ENCODE results near the gene RCN1. TPM values are rescaled to one million over a fixed set of nuclear protein-coding genes. Genes with fewer than 3 reads are reported as not detected.

Gene RCN1
- total and polyA plus RNA-seq, 2 experiments from 2014 or later = 107 to 140 TPM

DNA sequence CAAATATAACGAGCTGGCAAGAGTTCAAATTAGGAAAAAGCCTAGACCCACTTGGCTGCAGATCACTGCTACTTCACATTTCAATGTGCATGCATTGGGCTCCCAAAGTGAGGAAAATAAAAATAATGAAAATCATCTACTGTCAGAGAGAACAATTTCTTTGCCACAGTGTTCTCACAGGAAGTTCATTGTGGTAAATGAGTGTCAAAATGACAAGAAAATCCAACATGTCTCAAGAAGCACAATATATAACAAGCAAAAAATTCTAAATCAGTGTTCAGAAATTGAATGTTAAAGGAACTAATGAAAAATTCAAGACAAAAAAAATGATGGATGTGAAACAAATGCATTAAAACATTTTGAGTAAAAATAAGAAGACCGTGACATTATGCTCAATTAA is 31.3 kb downstream of the RCN1 start:
- TF ChIP-seq STAT1 (IDR thresholded peaks at IDR 0.05; ENCODE audit: unreplicated experiment) (no peak), CTCF (conservative IDR thresholded peaks at IDR 0.05; ENCODE audit: low read depth in 2 of 2) (no peak), EZH2 (IDR thresholded peaks at IDR 0.05; ENCODE audit: low read depth, unreplicated experiment) (no peak)
- TF ChIP-seq, protein P1, sequence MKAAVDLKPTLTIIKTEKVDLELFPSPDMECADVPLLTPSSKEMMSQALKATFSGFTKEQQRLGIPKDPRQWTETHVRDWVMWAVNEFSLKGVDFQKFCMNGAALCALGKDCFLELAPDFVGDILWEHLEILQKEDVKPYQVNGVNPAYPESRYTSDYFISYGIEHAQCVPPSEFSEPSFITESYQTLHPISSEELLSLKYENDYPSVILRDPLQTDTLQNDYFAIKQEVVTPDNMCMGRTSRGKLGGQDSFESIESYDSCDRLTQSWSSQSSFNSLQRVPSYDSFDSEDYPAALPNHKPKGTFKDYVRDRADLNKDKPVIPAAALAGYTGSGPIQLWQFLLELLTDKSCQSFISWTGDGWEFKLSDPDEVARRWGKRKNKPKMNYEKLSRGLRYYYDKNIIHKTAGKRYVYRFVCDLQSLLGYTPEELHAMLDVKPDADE (IDR thresholded peaks at IDR 0.05) = no peak
- Histone ChIP-seq H3K27me3 (ENCODE audit: insufficient read depth) (no peaks in the 10 kb centered on the region), H3K4me2 (no peak overlapping the region), H3K9me2 (ENCODE audit: insufficient read depth) (no peaks in the 10 kb centered on the region), H4K20me1 (replicated peaks; ENCODE audit: insufficient read depth) (no peaks in the 10 kb centered on the region), H3K4me1 (ENCODE audit: insufficient read depth) (no peaks in the 10 kb centered on the region), H3K4me3 (no peak overlapping the region), H3K36me3 (ENCODE audit: insufficient read depth) (no peaks in the 10 kb centered on the region), H3F3A (replicated peaks; ENCODE audit: low read depth) (no peaks in the 10 kb centered on the region), H3K79me2 (replicated peaks; ENCODE audit: insufficient read depth) (no peaks in the 10 kb centered on the region), H3K27ac (ENCODE audit: low read depth) (no peak overlapping the region), H2AFZ (no peak overlapping the region)
- H3K27me3 Mint-ChIP-seq (ENCODE audit: insufficient read depth, low read depth, poor library complexity) = no peaks in the 10 kb centered on the region
- ATAC-seq = no peak
- no peak overlapping the region for H3K27ac Mint-ChIP-seq
- no peak overlapping the region for H3K4me3 Mint-ChIP-seq
- DNase-seq (ENCODE audit: low spot score) = no peak
- no peaks in the 10 kb centered on the region for H3K9me3 Mint-ChIP-seq
- H3K4me1 Mint-ChIP-seq = no peaks in the 10 kb centered on the region; the same call in 2 of the 3 replicates
- H3K36me3 Mint-ChIP-seq (ENCODE audit: low read depth) = no peaks in the 10 kb centered on the region

DNA sequence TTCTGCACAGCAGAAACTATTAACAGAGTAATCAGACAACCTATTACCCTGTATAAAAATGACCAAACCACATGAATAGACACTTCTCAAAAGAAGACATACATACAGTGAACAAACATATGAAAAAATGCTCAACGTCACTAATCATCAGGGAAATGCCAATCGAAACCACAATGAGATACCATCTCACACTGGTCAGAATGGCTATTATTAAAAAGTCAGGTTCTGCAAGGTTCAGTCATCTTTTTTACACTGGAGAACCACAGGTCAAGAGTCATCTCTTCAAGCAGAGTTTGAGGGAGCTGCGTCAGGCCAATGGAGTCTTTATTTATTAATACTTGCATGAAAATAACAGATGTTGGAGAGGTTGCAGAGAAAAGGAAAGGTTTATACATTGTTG is 40.4 kb downstream of the RCN1 start:
- ATAC-seq (no peak), DNase-seq (ENCODE audit: low spot score) (no peak)
- Histone ChIP-seq H2AFZ (no peak overlapping the region), H3K36me3 (ENCODE audit: insufficient read depth) (no peaks in the 10 kb centered on the region), H3F3A (replicated peaks; ENCODE audit: low read depth) (no peaks in the 10 kb centered on the region), H3K27ac (ENCODE audit: low read depth) (no peak overlapping the region), H3K4me2 (no peak overlapping the region), H3K9me2 (ENCODE audit: insufficient read depth) (no peaks in the 10 kb centered on the region; the same call in 1 of the 2 replicates), H3K27me3 (ENCODE audit: insufficient read depth) (no peaks in the 10 kb centered on the region), H3K79me2 (replicated peaks; ENCODE audit: insufficient read depth) (no peaks in the 10 kb centered on the region), H4K20me1 (replicated peaks; ENCODE audit: insufficient read depth) (no peaks in the 10 kb centered on the region), H3K4me3 (no peak overlapping the region), H3K4me1 (ENCODE audit: insufficient read depth) (no peaks in the 10 kb centered on the region)
- Mint-ChIP-seq H3K4me1 (no peaks in the 10 kb centered on the region), H3K36me3 (ENCODE audit: low read depth) (no peaks in the 10 kb centered on the region), H3K27me3 (ENCODE audit: insufficient read depth, low read depth, poor library complexity) (no peaks in the 10 kb centered on the region), H3K9me3 (peaks cover 3% of the 10 kb centered on the region; the same call in 2 of the 3 replicates), H3K4me3 (no peak overlapping the region), H3K27ac (no peak overlapping the region)
- TF ChIP-seq EZH2phosphoT487 (IDR thresholded peaks at IDR 0.05; ENCODE audit: unreplicated experiment) (no peak), CREB1 (CRISPR knock-in tag; IDR thresholded peaks at IDR 0.05; ENCODE audit: low read depth) (no peak), POLR2AphosphoS5 (IDR thresholded peaks at IDR 0.05; ENCODE audit: low read depth) (no peak), JUNB (IDR thresholded peaks at IDR 0.05; ENCODE audit: unreplicated experiment) (no peak), STAT1 (IDR thresholded peaks at IDR 0.05; ENCODE audit: unreplicated experiment) (no peak), CTCF (conservative IDR thresholded peaks at IDR 0.05; ENCODE audit: low read depth in 2 of 2) (no peak), NANOG (IDR thresholded peaks at IDR 0.05; ENCODE audit: borderline replicate concordance) (no peak), EZH2 (IDR thresholded peaks at IDR 0.05; ENCODE audit: low read depth, unreplicated experiment) (no peak), ZNF114 (CRISPR knock-in tag; IDR thresholded peaks at IDR 0.05) (no peak), REST (IDR thresholded peaks at IDR 0.05; ENCODE audit: unreplicated experiment) (no peak)
